HG03457 (cell line): ENCODE measurements around the gene PIGU.
"Not testable (repeated sequence)": the region's sequence is repeated elsewhere in the genome, so short reads cannot be mapped to it uniquely, and the experiment has no call there.

Source experiments
- ATAC-seq: cut with Tn5 transposase; IDR thresholded peaks from one replicate; pipeline ENCODE4 v1.9.1; 2021; ENCODE audit warnings: moderate number of reproducible peaks; ENCODE audit not compliant: unreplicated experiment

Gene PIGU

DNA sequence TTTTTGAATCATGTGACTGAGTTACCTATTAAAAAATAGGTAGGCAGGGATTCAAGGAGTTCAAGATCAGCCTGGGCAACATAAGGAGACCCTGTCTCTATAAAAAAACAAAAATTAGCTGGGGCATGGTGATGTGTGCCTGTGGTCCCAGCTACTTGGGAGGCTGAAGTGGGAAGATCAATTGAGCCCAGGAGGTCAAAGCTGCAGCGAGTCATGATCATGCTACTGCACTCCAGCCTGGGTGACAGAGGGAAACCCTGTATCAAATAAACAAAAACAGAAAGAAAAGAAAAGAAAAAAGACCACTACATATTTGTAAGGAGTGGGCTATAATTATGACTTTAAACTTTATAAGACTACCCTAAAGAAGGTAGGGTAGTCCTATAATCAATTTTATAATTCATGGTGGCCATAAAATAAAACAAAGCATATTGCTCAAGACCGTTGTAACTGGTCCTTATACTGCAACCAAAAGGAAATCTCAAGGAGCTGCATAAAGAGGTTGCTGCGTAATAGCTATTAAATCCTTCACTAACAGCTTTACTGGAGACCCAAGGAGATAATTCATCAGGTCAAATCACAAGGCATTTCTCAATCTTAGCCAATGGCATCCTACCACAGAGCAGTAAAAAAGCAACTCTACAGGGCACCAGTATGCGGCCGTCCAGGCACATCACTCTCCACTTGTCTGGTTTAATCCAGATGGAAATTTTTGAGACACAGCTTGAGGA lies 13.5 kb downstream of the PIGU start:
- no peak for ATAC-seq

DNA sequence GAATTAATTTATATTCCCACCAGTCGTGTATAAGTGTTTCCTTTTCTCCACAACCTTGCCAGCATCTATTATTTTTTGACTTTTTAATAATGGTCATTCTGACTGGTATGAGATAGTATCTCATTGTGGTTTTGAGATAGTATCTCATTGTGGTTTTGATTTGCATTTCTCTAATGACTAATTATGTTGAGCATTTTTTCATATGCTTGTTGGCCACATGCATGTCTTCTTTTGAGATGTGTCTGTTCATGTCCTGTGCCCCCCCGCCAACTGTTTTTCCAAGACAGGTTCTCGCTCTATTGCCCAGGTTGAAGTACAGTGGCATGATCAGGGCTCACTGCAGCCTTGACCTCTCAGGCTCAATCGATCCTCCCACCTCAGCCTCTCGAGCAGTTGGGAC lies 15.1 kb downstream of the PIGU start:
- ATAC-seq: not testable (repeated sequence)

DNA sequence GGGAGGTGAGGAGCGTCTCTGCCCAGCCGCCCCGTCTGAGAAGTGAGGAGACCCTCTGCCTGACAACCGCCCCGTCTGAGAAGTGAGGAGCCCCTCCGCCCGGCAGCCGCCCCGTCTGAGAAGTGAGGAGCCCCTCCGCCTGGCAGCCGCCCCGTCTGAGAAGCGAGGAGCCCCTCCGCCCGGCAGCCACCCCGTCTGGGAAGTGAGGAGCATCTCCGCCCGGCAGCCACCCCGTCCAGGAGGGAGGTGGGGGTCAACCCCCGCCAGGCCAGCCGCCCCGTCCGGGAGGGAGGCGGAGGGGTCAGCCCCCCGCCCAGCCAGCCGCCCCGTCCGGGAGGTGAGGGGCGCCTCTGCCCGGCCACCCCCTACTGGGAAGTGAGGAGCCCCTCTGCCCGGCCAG lies 18.2 kb downstream of the PIGU start:
- not testable (repeated sequence) for ATAC-seq

DNA sequence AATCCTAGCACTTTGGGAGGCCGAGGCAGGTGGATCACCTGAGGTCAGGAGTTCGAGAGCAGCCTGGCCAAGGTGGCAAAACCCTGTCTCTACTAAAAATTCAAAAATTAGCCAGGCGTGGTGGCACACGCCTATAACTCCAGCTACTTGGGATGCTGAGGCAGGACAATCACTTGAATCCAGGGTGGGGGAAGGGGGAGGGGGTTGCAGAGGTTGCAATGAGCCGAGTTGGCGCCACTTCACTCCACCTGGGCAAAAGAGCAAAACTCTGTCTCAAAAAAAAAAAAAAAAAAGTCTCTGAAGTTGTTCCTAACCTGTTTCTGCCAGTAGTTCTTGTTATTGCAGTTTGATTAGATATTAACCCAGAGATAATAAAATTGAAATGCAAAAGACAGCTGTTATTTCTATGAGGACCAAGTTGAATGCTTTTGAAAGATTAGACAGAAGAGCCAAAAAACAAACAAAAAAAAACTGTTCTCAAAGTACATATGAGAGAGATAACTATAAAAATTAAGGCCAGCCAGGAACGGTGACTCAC lies 22.6 kb downstream of the PIGU start:
- no peak for ATAC-seq

DNA sequence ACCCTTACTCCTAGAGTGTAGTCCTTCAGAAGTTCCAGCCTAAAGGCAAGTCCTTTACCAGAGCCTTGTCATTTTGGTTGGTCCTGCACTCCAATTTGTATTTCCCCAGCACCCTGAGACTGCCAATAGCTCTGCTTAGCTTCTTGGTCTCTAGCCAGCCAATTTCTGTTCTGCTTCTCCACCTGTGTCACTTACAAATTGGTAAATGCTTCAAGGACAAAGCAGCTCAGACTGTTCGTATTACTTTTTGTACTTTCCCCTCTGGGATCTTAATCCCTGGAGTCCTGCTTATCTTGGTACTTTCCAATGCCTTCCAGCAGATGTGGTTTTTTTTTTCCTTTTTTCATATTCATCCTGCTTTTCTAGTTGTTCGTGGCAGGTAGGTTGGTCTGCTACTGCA lies 25.7 kb downstream of the PIGU start:
- no peak for ATAC-seq

DNA sequence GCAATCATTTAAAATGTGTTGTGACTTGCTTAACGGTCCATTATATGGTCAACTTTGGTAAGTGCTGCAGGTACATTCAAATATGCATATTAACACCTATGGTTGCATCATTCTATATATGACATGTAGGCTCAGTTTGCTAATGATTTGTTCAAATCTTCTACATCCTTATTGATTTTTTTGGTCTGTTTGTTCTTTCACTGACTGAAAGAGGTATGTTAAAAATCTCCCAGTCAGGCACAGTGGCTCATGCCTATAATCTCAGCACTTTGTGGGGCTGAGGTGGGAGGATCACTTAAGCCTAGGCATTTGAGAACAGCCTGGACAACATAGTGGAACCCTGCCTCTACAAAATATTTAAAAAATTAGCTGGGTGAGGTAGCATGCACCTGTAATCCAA lies 29.2 kb downstream of the PIGU start:
- ATAC-seq: no peak

DNA sequence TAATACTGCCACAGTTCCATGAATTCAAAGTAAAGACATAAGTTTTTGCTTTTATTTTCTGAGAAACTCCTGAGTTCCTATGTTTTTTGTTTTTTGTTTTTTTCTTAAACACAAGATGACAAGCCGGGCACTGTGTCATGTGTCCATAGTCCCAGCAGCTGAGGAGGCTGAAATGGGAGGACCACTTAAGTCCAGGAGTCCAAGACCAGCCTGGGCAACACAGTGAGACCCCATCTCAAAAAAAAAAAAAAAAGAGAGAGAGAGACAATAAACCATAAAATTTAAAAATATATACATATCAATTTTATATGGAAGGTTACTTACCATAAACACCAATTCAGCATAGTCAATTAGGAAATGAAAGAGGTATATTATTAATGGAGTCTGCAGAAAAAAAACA lies 31.9 kb downstream of the PIGU start:
- no peak for ATAC-seq

DNA sequence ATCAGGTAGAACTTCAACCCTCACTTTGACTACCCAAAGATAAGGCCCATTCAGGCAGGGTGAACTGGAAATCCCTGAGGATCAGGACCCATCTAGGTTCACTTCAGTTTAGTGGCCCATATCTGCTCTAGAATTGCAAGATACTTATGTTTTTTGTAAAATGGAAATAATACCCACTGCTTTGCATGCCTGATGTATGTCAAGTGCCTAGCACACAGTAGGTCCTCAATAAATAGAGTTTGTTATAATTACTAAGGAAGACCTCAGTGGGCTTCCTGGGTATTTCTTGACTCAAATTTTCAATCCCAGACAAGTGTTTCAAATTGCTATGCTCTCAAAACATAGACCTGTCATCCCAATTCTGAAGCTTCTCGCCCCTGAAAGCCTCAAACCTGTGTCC lies 32.5 kb downstream of the PIGU start:
- ATAC-seq: no peak

DNA sequence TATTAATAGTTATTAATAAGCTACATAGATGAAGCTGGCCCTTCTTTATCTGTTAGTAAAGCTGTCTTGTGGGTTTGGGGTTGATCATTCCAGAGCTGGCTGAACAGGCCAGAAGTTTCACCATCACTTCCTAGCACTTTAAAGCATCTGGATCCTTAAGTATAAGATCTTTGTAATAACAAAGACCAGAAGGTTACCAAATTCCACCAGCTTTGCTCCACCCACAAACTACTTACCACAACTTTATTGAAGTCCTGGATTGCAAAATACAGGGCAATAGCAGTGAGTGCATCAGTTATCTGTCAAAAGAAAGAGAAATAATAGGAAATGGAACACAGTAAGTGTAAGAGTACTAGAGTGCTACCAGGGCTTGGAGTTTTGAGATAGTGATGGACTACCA lies 33.0 kb downstream of the PIGU start:
- ATAC-seq: no peak

DNA sequence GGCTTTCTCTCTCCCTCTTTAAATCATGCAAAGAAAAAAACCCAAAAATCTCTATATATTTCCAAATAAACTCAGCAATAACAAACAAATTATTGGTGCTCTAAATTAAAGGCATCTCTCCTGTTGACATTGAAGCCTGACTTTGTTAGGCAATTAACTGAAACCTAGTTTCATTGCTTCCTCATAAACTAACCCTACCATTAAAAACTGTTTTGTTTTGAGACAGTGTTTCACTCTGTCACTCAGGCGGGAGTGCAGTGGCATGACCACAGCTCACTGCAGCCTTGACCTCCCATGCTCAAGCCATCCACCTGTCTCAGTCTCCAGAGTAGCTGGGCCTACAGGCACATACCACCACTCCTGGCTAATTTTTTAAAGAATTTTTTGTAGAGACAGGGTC lies 34.9 kb downstream of the PIGU start:
- no peak for ATAC-seq

DNA sequence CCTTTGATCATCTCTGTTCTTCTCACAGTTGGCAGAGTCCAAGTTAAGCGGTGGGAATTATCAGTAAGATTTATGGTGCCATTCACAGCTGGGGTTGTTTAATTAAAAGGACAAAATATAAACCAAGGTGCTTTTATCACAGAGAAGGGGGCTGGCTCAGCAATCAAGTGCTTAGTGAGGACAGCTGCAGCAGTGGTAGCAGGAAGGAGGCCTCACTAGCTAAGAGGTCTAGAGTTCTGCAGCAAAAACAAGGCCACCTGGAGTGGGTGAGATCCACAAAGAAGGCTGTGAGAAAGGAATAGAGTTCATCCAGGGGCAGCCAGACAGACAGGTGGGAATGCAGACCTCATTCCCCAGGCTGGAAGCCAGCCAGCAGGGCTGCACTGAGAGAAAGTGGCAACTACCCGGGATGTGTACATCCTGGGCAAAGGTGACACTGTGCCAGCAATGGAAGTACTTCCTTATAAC lies 37.1 kb downstream of the PIGU start:
- no peak for ATAC-seq

DNA sequence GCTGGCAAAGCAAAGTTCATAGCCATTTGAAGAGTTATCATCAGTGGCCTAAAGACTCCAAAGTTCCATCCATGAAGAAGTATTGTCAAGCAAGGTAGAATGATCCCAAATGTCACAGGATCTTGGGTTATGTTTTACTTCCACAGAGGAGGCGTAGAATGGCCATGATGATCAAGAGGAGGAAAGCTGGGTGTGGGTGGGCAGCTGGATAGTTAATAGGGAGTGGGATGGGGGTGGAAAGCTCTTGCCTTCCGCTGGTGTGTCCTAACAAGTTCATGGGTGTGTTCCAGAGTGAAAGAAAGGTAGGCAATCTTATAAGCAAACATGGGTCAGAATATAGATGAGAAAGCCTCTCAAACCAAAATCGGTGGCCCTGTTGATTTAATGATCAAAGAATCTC lies 38.4 kb downstream of the PIGU start:
- ATAC-seq: no peak

DNA sequence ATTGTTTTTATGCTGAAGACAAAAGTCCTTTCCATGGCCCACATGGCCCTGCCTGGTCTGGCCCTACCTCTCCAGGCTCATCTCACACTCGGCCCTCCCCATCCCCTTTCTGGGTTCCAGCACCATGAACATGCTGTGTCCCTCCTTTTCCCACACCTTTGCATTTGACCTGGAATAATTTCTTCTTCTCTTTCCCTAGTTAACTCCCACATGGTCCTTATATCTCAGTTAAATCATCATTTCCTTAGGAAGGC lies 38.9 kb downstream of the PIGU start:
- ATAC-seq: no peak

DNA sequence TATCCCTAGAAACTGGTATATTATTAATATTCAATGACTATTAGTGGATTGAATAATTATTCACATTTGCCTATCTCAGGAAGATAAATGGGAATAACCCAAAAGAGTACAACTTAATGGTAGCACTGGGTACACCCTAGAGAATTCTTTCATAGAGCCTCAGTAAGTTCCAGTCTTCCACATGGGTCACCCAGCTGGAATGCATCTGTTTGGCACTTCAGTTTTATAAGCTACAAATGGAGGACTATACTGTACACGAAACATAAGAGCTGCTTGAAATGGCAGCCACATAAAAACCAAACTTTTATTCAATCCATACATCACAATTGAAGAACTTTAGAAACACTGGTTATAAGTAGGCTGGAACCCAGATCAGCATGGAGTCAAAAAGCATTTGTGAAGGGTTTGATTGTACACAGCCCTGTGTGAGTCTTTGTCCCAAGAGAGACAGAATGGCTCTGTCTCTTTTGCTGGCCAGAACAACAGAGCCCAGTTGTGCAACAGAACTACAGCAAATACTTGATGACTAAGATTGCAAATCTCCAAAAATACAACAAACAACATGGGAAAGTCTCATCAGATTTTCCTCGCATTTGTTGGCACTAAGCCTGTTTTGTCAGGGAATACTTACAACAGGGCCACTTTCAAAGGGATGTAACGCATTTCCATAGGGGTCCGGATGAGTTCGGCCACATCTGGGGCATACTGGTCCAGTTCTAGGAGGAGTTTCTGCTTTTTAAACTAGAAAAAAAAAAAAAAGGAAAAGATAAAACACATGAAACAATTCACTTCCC lies 39.5 kb downstream of the PIGU start:
- ATAC-seq: no peak

DNA sequence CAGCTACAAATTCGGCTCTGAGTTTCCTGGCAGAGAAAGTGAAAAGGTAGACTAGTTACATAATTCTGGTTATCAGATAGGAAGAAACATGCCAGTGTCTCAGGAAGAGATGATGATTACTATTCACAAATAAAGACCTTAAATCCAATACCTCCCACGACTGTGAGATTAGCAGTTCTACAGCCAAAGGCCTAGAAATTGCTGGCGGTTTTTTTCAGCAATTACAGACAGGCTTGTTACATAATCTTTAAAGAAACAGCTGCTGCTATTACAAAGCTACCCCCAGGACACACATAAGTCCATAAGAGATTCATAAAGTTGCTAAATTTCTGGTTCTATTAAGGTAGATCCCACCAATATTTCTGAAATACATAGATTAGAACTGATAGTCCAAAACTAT lies 40.2 kb downstream of the PIGU start:
- no peak for ATAC-seq

DNA sequence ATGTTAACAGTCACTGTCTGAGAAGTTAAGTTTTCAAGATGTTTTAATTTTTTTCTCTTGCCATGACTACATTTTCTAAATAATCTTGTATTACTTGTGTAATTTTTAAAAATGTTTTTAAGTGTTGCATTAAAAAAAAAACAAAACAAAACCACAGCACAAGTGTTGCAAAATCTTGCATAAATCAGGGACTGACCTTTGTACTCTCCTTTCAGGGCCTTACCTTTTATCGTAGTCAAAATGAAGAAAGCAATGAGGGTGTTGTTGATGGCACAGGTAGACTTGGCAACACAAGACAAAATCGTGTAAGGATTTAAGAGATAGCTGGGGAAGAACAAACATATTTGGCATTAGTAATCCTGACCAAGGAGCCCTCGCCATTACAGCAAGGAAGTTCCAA lies 42.5 kb downstream of the PIGU start:
- ATAC-seq: no peak

DNA sequence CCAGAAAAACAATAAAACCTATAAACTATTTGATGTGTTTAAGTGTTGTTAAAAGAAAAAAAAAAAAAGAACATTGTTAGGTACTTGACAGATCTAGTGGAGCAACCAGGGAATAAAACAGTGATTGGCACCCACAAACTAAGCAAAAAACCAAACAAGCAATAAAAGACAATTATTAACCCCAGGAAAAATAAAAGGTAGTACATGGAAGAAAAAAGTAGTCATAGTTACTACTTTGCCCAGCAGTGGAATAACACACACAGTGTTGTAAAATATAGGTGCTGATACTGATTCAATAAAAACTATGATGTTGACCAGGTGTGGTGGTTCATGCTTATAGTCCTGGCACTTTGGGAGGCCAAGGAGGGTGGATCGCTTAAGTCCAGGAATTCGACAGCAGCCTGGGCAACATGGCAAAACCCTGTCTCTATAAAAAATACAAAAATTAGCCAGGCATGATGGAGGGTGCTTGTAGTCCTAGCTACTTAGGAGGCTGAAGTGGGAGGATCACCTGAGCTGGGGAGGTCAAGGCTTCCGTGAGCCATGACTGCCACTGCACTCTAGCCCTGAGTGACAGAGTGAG lies 43.9 kb downstream of the PIGU start:
- ATAC-seq: no peak

DNA sequence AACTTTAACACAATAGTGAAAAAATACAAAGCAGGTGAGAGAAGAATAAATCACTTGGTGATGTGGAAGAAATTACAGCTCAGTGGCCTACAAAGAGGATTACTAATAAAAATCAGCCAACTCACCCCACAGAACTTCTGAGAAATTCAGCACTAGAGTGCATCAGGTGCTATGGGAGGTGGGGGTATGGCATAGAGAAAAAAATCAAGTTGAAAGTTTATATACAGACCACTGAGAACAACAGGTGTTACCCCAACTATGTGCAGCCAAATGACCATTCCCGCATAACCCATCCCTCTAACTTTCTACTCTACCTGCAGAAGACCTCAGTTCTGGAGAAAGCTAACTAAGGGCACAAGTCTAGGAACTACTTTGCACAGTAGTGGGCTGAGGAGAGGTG lies 47.0 kb downstream of the PIGU start:
- no peak for ATAC-seq

DNA sequence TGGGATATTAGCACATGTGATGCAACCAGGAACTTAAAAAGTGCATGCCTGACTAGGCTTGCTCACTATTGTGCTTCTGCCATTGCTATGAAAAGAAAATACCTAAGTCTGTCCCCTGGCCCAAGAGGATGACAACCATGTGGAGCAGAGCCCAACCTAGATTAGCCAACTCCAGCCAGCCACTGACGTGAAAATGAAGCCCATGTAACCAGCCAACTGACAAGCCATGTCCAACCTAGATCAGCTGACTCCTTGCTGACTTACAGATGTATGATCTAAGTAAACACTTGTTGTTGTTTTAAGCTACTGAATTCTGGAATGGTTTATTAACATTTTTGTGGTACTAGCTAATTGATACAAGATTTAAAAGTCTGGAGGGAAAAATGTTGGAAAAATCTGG lies 47.5 kb downstream of the PIGU start:
- no peak for ATAC-seq

DNA sequence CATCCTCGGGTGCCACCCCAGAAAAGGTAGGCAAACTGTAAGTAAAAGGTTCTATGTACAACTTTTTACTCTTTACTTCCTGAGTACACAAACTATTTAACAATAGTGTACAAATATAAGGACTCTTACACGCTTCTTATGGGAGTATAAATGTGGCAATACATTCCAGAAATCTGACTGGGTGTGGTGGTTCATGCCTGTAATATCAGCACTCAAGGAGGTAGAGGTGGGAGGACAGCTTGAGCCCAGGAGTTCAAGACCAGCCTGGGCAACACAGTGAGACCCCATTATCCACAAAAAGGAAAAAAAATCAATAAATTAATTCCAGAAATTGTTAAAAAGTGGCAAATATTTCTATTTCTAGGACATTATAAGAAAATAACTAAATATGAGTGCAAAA lies 48.9 kb downstream of the PIGU start:
- ATAC-seq: no peak

DNA sequence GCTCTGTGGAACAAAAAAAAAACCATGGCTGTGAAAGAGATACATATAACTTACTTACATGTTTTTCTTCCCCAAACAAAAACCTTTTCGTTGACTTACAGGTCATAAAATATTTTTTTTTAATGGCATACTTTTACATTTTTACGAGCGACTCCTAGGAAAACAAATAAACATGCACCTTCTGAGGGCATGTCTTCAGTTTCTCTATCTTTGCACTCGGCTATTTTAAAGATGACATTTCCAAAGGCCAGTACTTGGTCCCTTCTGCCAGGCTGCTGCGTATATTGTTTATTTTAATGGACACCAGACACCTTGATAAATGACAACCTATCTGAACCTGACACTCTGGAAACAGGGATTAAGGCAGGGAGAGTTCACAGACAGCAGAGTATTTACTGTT lies 49.4 kb downstream of the PIGU start:
- no peak for ATAC-seq

DNA sequence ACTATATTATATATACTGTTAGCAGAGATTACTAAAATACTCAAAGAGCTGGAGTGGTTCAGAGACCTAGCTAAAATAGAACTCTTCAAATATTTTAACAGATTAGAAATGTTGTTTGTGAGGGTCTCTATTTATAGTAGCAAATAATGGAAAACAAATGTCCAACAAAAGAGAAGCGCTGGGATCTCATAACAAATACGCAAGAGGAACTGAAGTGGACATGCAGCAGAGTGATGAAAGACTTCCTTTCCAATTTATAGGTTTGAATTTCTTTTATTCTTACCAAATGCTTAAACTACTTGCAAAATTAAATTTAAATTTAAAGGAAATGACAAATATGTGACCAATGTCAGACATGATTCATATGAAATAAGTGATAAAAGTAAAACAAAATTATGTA lies 49.9 kb downstream of the PIGU start:
- no peak for ATAC-seq
